ENCODE data around the gene MYL6.

GRCh38 chr12:56152756-56153677, 5.1 kb upstream of the MYL6 start:
- TF ChIP-seq CTCF (IDR thresholded peaks at IDR 0.05) (no peak), POLR2AphosphoS5 (IDR thresholded peaks at IDR 0.05) (no peak)
